DMS 273 treated with DMSO at 0.1 percent for 48 hours (cell line): ENCODE results near the gene TTC36.
A peak's percentile ranks its signal among the peaks of the same experiment; 100 is the strongest.
"Not testable (repeated sequence)": the region's sequence is repeated elsewhere in the genome, so short reads cannot be mapped to it uniquely, and the experiment has no call there.

Source experiments
- DNase-seq: peaks from one replicate; lab custom pipeline; 2025; lab: John Stamatoyannopoulos, UW

The TTC36 gene

GRCh38 chr11:118527109-118527508 lies at the start of gene TTC36:
TTC36 (plus strand) TSS chr11:118527474; CDS start chr11:118527495, 21 bp downstream.
- no peak for DNase-seq

- DNase-seq, result not testable (repeated sequence)
Measured at GRCh38 chr11:118481238-118481637, 46.0 kb upstream of the TTC36 start.

- DNase-seq, result no peak
Measured at GRCh38 chr11:118484405-118484804, 42.9 kb upstream of the TTC36 start.

- DNase-seq, result no peak
Measured at GRCh38 chr11:118485273-118485672, 42.0 kb upstream of the TTC36 start.

GRCh38 chr11:118488480-118489109 lies 38.7 kb upstream of the TTC36 start:
- peak; percentile 30 for DNase-seq

GRCh38 chr11:118491041-118491440 lies 36.2 kb upstream of the TTC36 start:
- DNase-seq, result no peak

- no peak for DNase-seq
Measured at GRCh38 chr11:118497831-118498230, 29.4 kb upstream of the TTC36 start.

- no peak for DNase-seq
Measured at GRCh38 chr11:118503216-118503615, 24.1 kb upstream of the TTC36 start.

- DNase-seq, result no peak
Measured at GRCh38 chr11:118511601-118512000, 15.7 kb upstream of the TTC36 start.

- DNase-seq, result no peak
Measured at GRCh38 chr11:118514103-118514502, 13.2 kb upstream of the TTC36 start.

GRCh38 chr11:118519549-118519948 lies 7.7 kb upstream of the TTC36 start:
- no peak for DNase-seq

- DNase-seq, result no peak
Measured at GRCh38 chr11:118521892-118522311, 5.4 kb upstream of the TTC36 start.

- no peak for DNase-seq
Measured at GRCh38 chr11:118522571-118523072, 4.7 kb upstream of the TTC36 start.

GRCh38 chr11:118524356-118524755 lies 2.9 kb upstream of the TTC36 start:
- no peak for DNase-seq

- DNase-seq, result no peak
Measured at GRCh38 chr11:118524757-118525470, 2.4 kb upstream of the TTC36 start.

GRCh38 chr11:118526688-118527087 lies 586 bp upstream of the TTC36 start:
- no peak for DNase-seq

GRCh38 chr11:118528511-118528910 lies 1.2 kb downstream of the TTC36 start:
- DNase-seq, result no peak

GRCh38 chr11:118529584-118530175 lies 2.4 kb downstream of the TTC36 start:
- no peak for DNase-seq

- no peak for DNase-seq
Measured at GRCh38 chr11:118530180-118530682, 3.0 kb downstream of the TTC36 start.

GRCh38 chr11:118530683-118531596 lies 3.7 kb downstream of the TTC36 start, which contains the start of gene TMEM25:
TMEM25 (plus strand) TSS chr11:118531192; CDS start chr11:118531802, 610 bp downstream.
- no peak for DNase-seq

- DNase-seq, result no peak
Measured at GRCh38 chr11:118531597-118532084, 4.4 kb downstream of the TTC36 start.
